Muscle of leg (tissue), 11 donors: ENCODE results near the gene LYRM7. TPM values are rescaled to one million over a fixed set of nuclear protein-coding genes. Genes with fewer than 3 reads are reported as not detected.
"Not testable (repeated sequence)": the region's sequence is repeated elsewhere in the genome, so short reads cannot be mapped to it uniquely, and the experiment has no call there.

Experiments used
- DNase-seq: peaks from one replicate; pipeline ENCODE4 v3.0.0; 2013
- H3K27ac ChIP-seq: one replicate; pipeline ENCODE4 v1.5.1; 2013; ENCODE audit warnings: mild to moderate bottlenecking, low read length, control low read depth
- H3K27me3 ChIP-seq: one replicate; pipeline ENCODE4 v1.6.1; 2013; ENCODE audit warnings: low read length; ENCODE audit not compliant: control insufficient read depth, insufficient read depth
- H3K36me3 ChIP-seq: one replicate; pipeline ENCODE4 v1.6.1; 2013; ENCODE audit warnings: low read length; ENCODE audit not compliant: control insufficient read depth, insufficient read depth
- H3K4me1 ChIP-seq: one replicate; pipeline ENCODE4 v1.6.1; 2013; ENCODE audit warnings: low read length; ENCODE audit not compliant: control insufficient read depth, insufficient read depth
- H3K4me3 ChIP-seq: one replicate; pipeline ENCODE4 v1.5.1; 2013; ENCODE audit warnings: low read length, control low read depth
- H3K9me3 ChIP-seq: replicated peaks from 2 replicates; pipeline ENCODE4 v1.6.1; 2013; ENCODE audit warnings: low read depth, low read length; ENCODE audit not compliant: control insufficient read depth
- WGBS: methylation state at CpG from one replicate; pipeline ENCODE4 v1.1.5; 2013; ENCODE audit warnings: missing lambda C conversion rate; ENCODE audit not compliant: insufficient coverage; 5-methylcytosine and 5-hydroxymethylcytosine counted together
- polyA plus RNA-seq, 8 donors: library from polyadenylated mRNA; unstranded; fragments of 120-200 nt; gene quantifications; one replicate each; pipeline versions ENCODE4 v1.2.1 to v1.2.3, GENCODE V29; 2013; ENCODE audit warnings: inconsistent platforms in 1 of 8, low replicate concordance in 1 of 8; ENCODE audit not compliant: insufficient read length in 8 of 8, insufficient read depth in 1 of 8
- total RNA-seq: library from RNA; stranded (reverse); fragments of 120-200 nt; gene quantifications from one replicate; pipeline ENCODE4 v1.2.4, GENCODE V29; 2013

Gene LYRM7
- total and polyA plus RNA-seq, 9 donors: 8.3 to 12.7 (median 10.8) TPM

GRCh38 chr5:131169810-131170539 is 769 bp upstream of the LYRM7 start:
- Histone ChIP-seq H3K27ac (peak overlapping the region; percentile 72), H3K36me3 (no peaks in the 10 kb centered on the region), H3K27me3 (no peaks in the 10 kb centered on the region), H3K4me3 (peak overlapping the region; percentile 67), H3K4me1 (peaks cover 7% of the 10 kb centered on the region), H3K9me3 (no peaks in the 10 kb centered on the region)
- 25% methylated on average over 4 of the region's 16 CpGs for WGBS
- DNase-seq: no peak

GRCh38 chr5:131171276-131171810 is 599 bp downstream of the LYRM7 start:
- H3K4me1 ChIP-seq: peaks cover 4% of the 10 kb centered on the region
- no peaks in the 10 kb centered on the region for H3K27me3 ChIP-seq
- H3K9me3 ChIP-seq: no peaks in the 10 kb centered on the region
- H3K36me3 ChIP-seq: no peaks in the 10 kb centered on the region
- H3K27ac ChIP-seq: peak overlapping the region; percentile 80
- 0% methylated on average over 5 of the region's 11 CpGs for WGBS
- no peak for DNase-seq
- H3K4me3 ChIP-seq: peak overlapping the region; percentile 67

GRCh38 chr5:131180407-131180806 is 9.7 kb downstream of the LYRM7 start:
- H3K27me3 ChIP-seq: no peaks in the 10 kb centered on the region
- no peaks in the 10 kb centered on the region for H3K36me3 ChIP-seq
- no peaks in the 10 kb centered on the region for H3K4me1 ChIP-seq
- no peak for DNase-seq
- H3K9me3 ChIP-seq: no peaks in the 10 kb centered on the region
- no peak overlapping the region for H3K27ac ChIP-seq
- H3K4me3 ChIP-seq: no peak overlapping the region

- no peak for DNase-seq
- Histone ChIP-seq H3K4me3 (no peak overlapping the region), H3K4me1 (no peaks in the 10 kb centered on the region), H3K27ac (no peak overlapping the region), H3K36me3 (no peaks in the 10 kb centered on the region), H3K27me3 (no peaks in the 10 kb centered on the region), H3K9me3 (no peaks in the 10 kb centered on the region)
Measured at GRCh38 chr5:131182839-131183238, 12.1 kb downstream of the LYRM7 start.

GRCh38 chr5:131185523-131186104 is 14.9 kb downstream of the LYRM7 start:
- Histone ChIP-seq H3K27me3 (no peaks in the 10 kb centered on the region), H3K27ac (no peak overlapping the region), H3K9me3 (no peaks in the 10 kb centered on the region), H3K4me1 (no peaks in the 10 kb centered on the region), H3K4me3 (no peak overlapping the region), H3K36me3 (no peaks in the 10 kb centered on the region)
- DNase-seq: no peak

- Histone ChIP-seq H3K27ac (no peak overlapping the region), H3K4me1 (no peaks in the 10 kb centered on the region), H3K36me3 (no peaks in the 10 kb centered on the region), H3K9me3 (no peaks in the 10 kb centered on the region), H3K4me3 (no peak overlapping the region), H3K27me3 (no peaks in the 10 kb centered on the region)
- DNase-seq: no peak
- no CpG with 5 or more reads among the region's 3 CpGs for WGBS
Measured at GRCh38 chr5:131186561-131187256, 16.0 kb downstream of the LYRM7 start.

GRCh38 chr5:131193106-131193505 is 22.4 kb downstream of the LYRM7 start:
- Histone ChIP-seq H3K27ac (no peak overlapping the region), H3K27me3 (no peaks in the 10 kb centered on the region), H3K4me1 (no peaks in the 10 kb centered on the region), H3K36me3 (no peaks in the 10 kb centered on the region), H3K9me3 (no peaks in the 10 kb centered on the region), H3K4me3 (no peak overlapping the region)
- 47% methylated on average over 2 of the region's 2 CpGs for WGBS
- DNase-seq: no peak

- not testable (repeated sequence) for H3K27ac ChIP-seq, H3K4me1 ChIP-seq, H3K27me3 ChIP-seq, H3K9me3 ChIP-seq, DNase-seq, H3K36me3 ChIP-seq, H3K4me3 ChIP-seq
- no CpG with 5 or more reads among the region's 7 CpGs for WGBS
Measured at GRCh38 chr5:131193897-131194296, 23.2 kb downstream of the LYRM7 start.

- WGBS: 48% methylated on average over 4 of the region's 5 CpGs
- no peaks in the 10 kb centered on the region for H3K9me3 ChIP-seq
- no peaks in the 10 kb centered on the region for H3K4me1 ChIP-seq
- H3K27me3 ChIP-seq: no peaks in the 10 kb centered on the region
- no peak overlapping the region for H3K4me3 ChIP-seq
- H3K27ac ChIP-seq: no peak overlapping the region
- DNase-seq: no peak
- no peaks in the 10 kb centered on the region for H3K36me3 ChIP-seq
Measured at GRCh38 chr5:131194725-131195124, 24.0 kb downstream of the LYRM7 start.

GRCh38 chr5:131195696-131196095 is 25.0 kb downstream of the LYRM7 start:
- no peak for DNase-seq
- no peaks in the 10 kb centered on the region for H3K27me3 ChIP-seq
- no peaks in the 10 kb centered on the region for H3K36me3 ChIP-seq
- H3K4me3 ChIP-seq: no peak overlapping the region
- H3K4me1 ChIP-seq: no peaks in the 10 kb centered on the region
- no peaks in the 10 kb centered on the region for H3K9me3 ChIP-seq
- H3K27ac ChIP-seq: no peak overlapping the region
